Psoas muscle (tissue), 8 donors: Measurements from ENCODE around the gene MSI1. TPM values are rescaled to one million over a fixed set of nuclear protein-coding genes. Genes with fewer than 3 reads are reported as not detected.

ENCODE experiments used
- ATAC-seq, 4 donors: fragments of 200-7000 bp; cut with Tn5 transposase; one replicate each; pipeline ENCODE4 v1.9.1; 2020; ENCODE audit warnings: moderate library complexity in 3 of 4, mild to moderate bottlenecking in 2 of 4
- DNase-seq, 2 donors: peaks; one replicate each; pipeline ENCODE4 v3.0.0-alpha.2; 2020
- H3K27ac ChIP-seq: fragments of 200-600 bp; one replicate; pipeline ENCODE4 v1.8.0; 2022
- H3K27me3 ChIP-seq, 3 donors: fragments of 200-600 bp in 1 of 3; one replicate each; pipeline versions ENCODE4 v1.6.1 to v1.8.0; 2013 to 2022; ENCODE audit warnings: low read length in 2 of 3, mild to moderate bottlenecking in 2 of 3, moderate library complexity in 1 of 3; ENCODE audit not compliant: insufficient read depth in 3 of 3
- H3K36me3 ChIP-seq, 2 donors: fragments of 200-600 bp in 1 of 2; one replicate each; pipeline versions ENCODE4 v1.6.1 to v1.8.0; 2013 to 2022; ENCODE audit warnings: low read depth in 1 of 2, mild to moderate bottlenecking in 1 of 2, moderate library complexity in 1 of 2; ENCODE audit not compliant: insufficient read depth in 1 of 2
- H3K4me1 ChIP-seq: fragments of 200-600 bp; one replicate; pipeline ENCODE4 v1.8.0; 2022
- H3K4me3 ChIP-seq: fragments of 200-600 bp; one replicate; pipeline ENCODE4 v1.8.0; 2022; ENCODE audit warnings: mild to moderate bottlenecking
- H3K9me3 ChIP-seq: fragments of 200-600 bp; one replicate; pipeline ENCODE4 v1.8.0; 2022
- WGBS, 3 donors: extraction: QIAGEN DNeasy Blood & Tissue Kit; methylation state at CpG; one replicate each; pipeline versions ENCODE4 v1.1.6 to v1.1.7; 2013; 5-methylcytosine and 5-hydroxymethylcytosine counted together
- intact Hi-C, 2 donors: fragments of 100-400 bp; cut with DNase I; formaldehyde crosslinking; loops; one replicate each; pipeline versions ENCODE4 v1.11.0 to v1.14.2; 2022
- polyA plus RNA-seq, 3 donors: library from polyadenylated mRNA; stranded (reverse); fragments of 200-250 nt; gene quantifications; one replicate each; pipeline ENCODE4 v1.2.3, GENCODE V29; 2013
- total RNA-seq, 4 donors: library from RNA; stranded (reverse); fragmentation: NEBNext Ultra II Directional in 2 of 4; extraction: Animal tissue kit (Norgen Biotek cat#: 25700) in 2 of 4; gene quantifications; one replicate each; pipeline versions ENCODE4 v1.2.1 to v1.2.4, GENCODE V29; 2021 to 2023
- TF ChIP-seq, protein P1 (sequence below): fragments of 200-600 bp; IDR thresholded peaks from one replicate; pipeline ENCODE4 v1.8.0; 2022; ENCODE audit warnings: antibody characterized with exemption
- donor health status: healthy with polysubstance abuse.
- donor health status: DM: no; HTN: no; CAD: no; lungs with moderate emphysema.
- donor health status: Bipolar disorder and iron deficiency.
- donor health status: healthy.
- donor health status: DM: yes; HTN: yes; CAD: no.
- donor health status: DM: no; HTN: no; CAD: no.
- donor health status: DM: no; HTN: no; CAD: no.
- donor health status: DM: yes; HTN: yes; CAD: no.

Gene MSI1
- total and polyA plus RNA-seq, 7 donors: 0.03 to 0.20 (median 0.05) TPM; not detected in 3

DNA sequence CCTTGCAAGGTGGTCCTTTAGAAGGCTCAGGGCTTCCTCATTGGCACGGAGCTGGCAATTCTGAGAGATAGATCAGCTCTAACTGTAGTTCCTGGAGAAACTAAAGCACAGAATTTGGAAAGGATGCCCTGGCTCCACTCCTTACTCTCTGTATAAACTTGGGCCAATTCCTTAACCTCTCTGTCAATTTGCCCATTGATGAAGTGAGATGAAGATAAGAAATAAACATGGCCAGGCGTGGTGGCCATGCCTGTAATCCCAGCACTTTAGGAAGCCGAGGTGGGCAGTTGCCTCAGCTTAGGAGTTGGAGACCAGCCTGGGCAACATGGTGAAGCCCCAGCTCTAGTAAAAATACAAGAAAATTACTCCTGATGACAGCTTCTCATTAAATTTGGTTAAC, 34.9 kb upstream of the MSI1 start:
- ATAC-seq: no peak
- intact Hi-C loops: no loop called here
- WGBS, 3 donors: 73 to 76% (median 76%) methylated on average over 3 of the region's 3 CpGs

DNA sequence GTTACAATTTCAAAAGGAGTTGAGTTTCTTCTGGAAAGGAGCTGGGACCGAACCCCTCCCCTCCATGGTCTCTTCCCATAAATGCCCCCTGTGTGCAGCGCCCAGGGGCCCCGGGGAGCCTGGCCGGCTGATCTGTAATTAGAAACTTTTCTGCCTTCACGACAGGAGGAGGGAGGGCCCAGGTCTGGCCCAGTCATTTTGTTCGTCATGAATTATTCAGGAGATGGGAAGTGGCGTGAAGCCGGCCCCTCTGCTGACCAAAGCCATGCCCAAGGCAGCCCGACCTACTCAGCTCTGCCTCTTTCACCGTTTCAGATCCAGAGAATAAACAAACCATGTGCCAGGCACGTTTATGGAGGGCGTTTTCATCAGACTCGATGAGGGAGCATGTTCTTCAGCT, 33.3 kb upstream of the MSI1 start:
- H3K9me3 ChIP-seq: no peaks in the 10 kb centered on the region
- H3K27ac ChIP-seq: no peak overlapping the region
- peaks cover 0 to 31% (median 0%) of the 10 kb centered on the region in 3 donors for H3K27me3 ChIP-seq
- no peak overlapping the region for H3K4me3 ChIP-seq
- H3K36me3 ChIP-seq: no peaks in the 10 kb centered on the region
- TF ChIP-seq, protein P1, sequence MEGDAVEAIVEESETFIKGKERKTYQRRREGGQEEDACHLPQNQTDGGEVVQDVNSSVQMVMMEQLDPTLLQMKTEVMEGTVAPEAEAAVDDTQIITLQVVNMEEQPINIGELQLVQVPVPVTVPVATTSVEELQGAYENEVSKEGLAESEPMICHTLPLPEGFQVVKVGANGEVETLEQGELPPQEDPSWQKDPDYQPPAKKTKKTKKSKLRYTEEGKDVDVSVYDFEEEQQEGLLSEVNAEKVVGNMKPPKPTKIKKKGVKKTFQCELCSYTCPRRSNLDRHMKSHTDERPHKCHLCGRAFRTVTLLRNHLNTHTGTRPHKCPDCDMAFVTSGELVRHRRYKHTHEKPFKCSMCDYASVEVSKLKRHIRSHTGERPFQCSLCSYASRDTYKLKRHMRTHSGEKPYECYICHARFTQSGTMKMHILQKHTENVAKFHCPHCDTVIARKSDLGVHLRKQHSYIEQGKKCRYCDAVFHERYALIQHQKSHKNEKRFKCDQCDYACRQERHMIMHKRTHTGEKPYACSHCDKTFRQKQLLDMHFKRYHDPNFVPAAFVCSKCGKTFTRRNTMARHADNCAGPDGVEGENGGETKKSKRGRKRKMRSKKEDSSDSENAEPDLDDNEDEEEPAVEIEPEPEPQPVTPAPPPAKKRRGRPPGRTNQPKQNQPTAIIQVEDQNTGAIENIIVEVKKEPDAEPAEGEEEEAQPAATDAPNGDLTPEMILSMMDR: no peak
- H3K4me1 ChIP-seq: no peaks in the 10 kb centered on the region
- ATAC-seq (no peak), DNase-seq (no peak)
- intact Hi-C loops: no loop called here
- 10 to 15% (median 14%) methylated on average over 13 of the region's 13 CpGs for WGBS, 3 donors

More for the DNA sequence above, 34.9 kb upstream of the MSI1 start:
- Histone ChIP-seq H3K36me3 (no peaks in the 10 kb centered on the region), H3K4me3 (no peak overlapping the region), H3K4me1 (no peaks in the 10 kb centered on the region), H3K27me3 (peaks cover 0 to 16% (median 0%) of the 10 kb centered on the region in 3 donors), H3K9me3 (no peaks in the 10 kb centered on the region), H3K27ac (no peak overlapping the region)
- TF ChIP-seq, protein P1: no peak
- no peak for DNase-seq

DNA sequence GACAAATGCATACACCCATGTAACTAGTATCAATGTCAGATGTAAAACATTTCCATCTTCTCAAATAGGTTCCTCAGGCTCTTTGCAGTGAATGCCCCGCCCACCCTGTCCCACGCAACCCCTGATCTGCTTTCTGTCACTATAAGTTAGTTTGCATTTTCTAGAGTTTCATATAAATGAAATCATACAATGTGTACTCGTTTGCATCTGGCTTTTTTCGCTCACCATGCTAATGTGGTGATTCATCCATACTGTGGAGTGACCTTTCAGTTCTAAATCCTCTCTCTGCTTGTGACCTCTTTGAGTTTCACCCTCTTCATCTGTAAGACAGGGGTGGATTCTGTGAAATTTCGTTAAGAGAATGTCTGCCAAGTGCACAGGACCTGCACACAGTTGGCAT, 30.6 kb upstream of the MSI1 start:
- intact Hi-C loops: no loop called here
- TF ChIP-seq, protein P1: no peak

DNA sequence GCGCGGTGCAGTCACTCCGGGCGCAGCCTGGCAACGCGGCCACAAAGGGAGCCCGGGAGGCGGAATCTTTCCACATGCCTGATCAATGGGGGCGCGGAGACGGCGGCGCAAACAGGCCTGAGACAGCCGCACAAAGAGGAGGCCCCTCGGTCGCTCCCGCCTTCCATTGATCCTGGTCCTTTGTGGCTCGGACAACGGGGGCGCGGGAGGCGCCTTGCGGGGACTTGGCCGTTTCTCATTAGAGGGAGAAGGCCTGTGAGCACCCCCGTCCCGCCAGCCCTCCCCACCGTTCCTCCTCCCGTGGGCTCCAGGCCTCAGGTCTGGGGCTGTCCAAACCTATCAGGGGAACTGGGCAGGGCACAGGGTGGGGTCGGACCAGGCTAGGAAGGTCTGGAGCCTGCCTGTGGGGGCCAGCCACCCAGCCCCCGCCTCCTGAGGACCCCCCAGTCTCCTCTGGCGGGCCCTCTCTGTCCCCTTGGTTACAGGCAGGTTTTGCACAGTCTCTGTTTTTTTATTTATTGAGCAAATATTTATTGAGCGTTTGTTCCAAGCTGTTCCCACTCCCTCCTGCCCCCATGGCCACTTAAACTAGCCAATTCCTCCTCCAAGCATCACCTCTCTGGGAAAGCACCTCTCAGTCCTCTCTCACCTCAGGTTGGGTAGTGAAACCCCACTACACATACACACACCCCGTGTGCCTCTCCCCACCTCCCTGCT, 29.0 kb upstream of the MSI1 start:
- Histone ChIP-seq H3K36me3 (no peaks in the 10 kb centered on the region), H3K9me3 (no peaks in the 10 kb centered on the region), H3K27me3 (peaks cover 0 to 65% (median 1%) of the 10 kb centered on the region in 3 donors), H3K4me3 (no peak overlapping the region), H3K27ac (no peak overlapping the region), H3K4me1 (no peaks in the 10 kb centered on the region)
- intact Hi-C loops: no loop called here
- ATAC-seq: no peak
- WGBS, 3 donors: 40 to 44% (median 40%) methylated on average over 27 to 33 of the region's 33 CpGs
- TF ChIP-seq, protein P1: no peak
- DNase-seq: no peak

More for the DNA sequence above, 30.6 kb upstream of the MSI1 start:
- peaks cover 0 to 50% (median 1%) of the 10 kb centered on the region in 3 donors for H3K27me3 ChIP-seq
- no peak for ATAC-seq
- H3K27ac ChIP-seq: no peak overlapping the region
- H3K9me3 ChIP-seq: no peaks in the 10 kb centered on the region
- H3K4me1 ChIP-seq: no peaks in the 10 kb centered on the region
- 72 to 75% (median 74%) methylated on average over 5 of the region's 5 CpGs for WGBS, 3 donors
- H3K4me3 ChIP-seq: no peak overlapping the region
- H3K36me3 ChIP-seq: no peaks in the 10 kb centered on the region
- no peak for DNase-seq
